Suprapubic skin (tissue), 4 donors: ENCODE data around the gene SSTR3. TPM values are rescaled to one million over a fixed set of nuclear protein-coding genes. Genes with fewer than 3 reads are reported as not detected.

Experiments used
- DNase-seq, 2 donors: peaks; one replicate each; pipeline ENCODE4 v3.0.0-alpha.2; 2019; ENCODE audit warnings: low spot score in 2 of 2
- H3K27ac ChIP-seq: fragments of 200-600 bp; sonication (generic); one replicate; pipeline ENCODE4 v1.5.1; 2019
- H3K27me3 ChIP-seq: fragments of 200-600 bp; sonication (generic); one replicate; pipeline ENCODE4 v1.5.1; 2019
- H3K36me3 ChIP-seq: fragments of 200-600 bp; sonication (generic); one replicate; pipeline ENCODE4 v1.5.1; 2019
- H3K4me1 ChIP-seq: fragments of 200-600 bp; sonication (generic); one replicate; pipeline ENCODE4 v1.5.1; 2019
- H3K4me3 ChIP-seq: fragments of 200-600 bp; sonication (generic); one replicate; pipeline ENCODE4 v1.5.1; 2019; ENCODE audit warnings: mild to moderate bottlenecking
- H3K9me3 ChIP-seq: fragments of 200-600 bp; sonication (generic); one replicate; pipeline ENCODE4 v1.5.1; 2019
- CTCF ChIP-seq, 2 donors: fragments of 200-600 bp in 1 of 2; fragments of 450-650 bp in 1 of 2; sonication (generic) in 1 of 2; IDR thresholded peaks; one replicate each; pipeline ENCODE4 v1.5.1; 2016 to 2019; ENCODE audit warnings: antibody characterized with exemption in 2 of 2, mild to moderate bottlenecking in 1 of 2, moderate library complexity in 1 of 2
- EP300 ChIP-seq: sonication (generic); formaldehyde crosslinking; IDR thresholded peaks from one replicate; pipeline ENCODE4 v1.6.1; 2017; ENCODE audit warnings: antibody characterized with exemption
- POLR2A ChIP-seq, 2 donors: fragments of 450-650 bp; IDR thresholded peaks; one replicate each; pipeline ENCODE4 v1.6.1; 2017; ENCODE audit warnings: antibody characterized with exemption in 2 of 2, mild to moderate bottlenecking in 2 of 2, moderate library complexity in 2 of 2
- POLR2AphosphoS5 ChIP-seq, 3 donors: sonication (generic); formaldehyde crosslinking; IDR thresholded peaks; one replicate each; pipeline ENCODE4 v1.6.1; 2017; ENCODE audit warnings: antibody characterized with exemption in 3 of 3
- WGBS: methylation state at CpG from one replicate; pipeline ENCODE4 v1.1.5; 2018; 5-methylcytosine and 5-hydroxymethylcytosine counted together
- total RNA-seq, 4 donors: library from RNA; depleted of rRNA; stranded (reverse); fragments of >200 nt; gene quantifications; one replicate each; pipeline ENCODE4 v1.1.0, GENCODE V29; 2016

SSTR3 gene
- total RNA-seq, 4 donors from 2014 or later: not detected

GRCh38 chr22:37229012-37229804, 16.9 kb upstream of the SSTR3 start:
- no peaks in the 10 kb centered on the region for H3K36me3 ChIP-seq
- WGBS: 49% methylated on average over 2 of the region's 7 CpGs
- TF ChIP-seq POLR2AphosphoS5 (IDR thresholded peaks at IDR 0.05) (no peak), POLR2A (IDR thresholded peaks at IDR 0.05) (no peak), EP300 (no peak), CTCF (IDR thresholded peaks at IDR 0.05) (no peak)
- H3K4me1 ChIP-seq: peaks cover 24% of the 10 kb centered on the region
- peaks cover 17% of the 10 kb centered on the region for H3K27me3 ChIP-seq
- H3K4me3 ChIP-seq: no peak overlapping the region
- H3K27ac ChIP-seq: peak overlapping the region; percentile 34
- DNase-seq: no peak
- no peaks in the 10 kb centered on the region for H3K9me3 ChIP-seq

- Histone ChIP-seq H3K27me3 (peaks cover 8% of the 10 kb centered on the region), H3K27ac (peak overlapping the region; percentile 34), H3K4me3 (no peak overlapping the region), H3K9me3 (no peaks in the 10 kb centered on the region), H3K4me1 (peaks cover 24% of the 10 kb centered on the region), H3K36me3 (no peaks in the 10 kb centered on the region)
- TF ChIP-seq POLR2AphosphoS5 (IDR thresholded peaks at IDR 0.05) (no peak), EP300 (no peak), CTCF (IDR thresholded peaks at IDR 0.05) (no peak), POLR2A (IDR thresholded peaks at IDR 0.05) (no peak)
- no peak for DNase-seq
- 47% methylated on average over 8 of the region's 20 CpGs for WGBS
Measured at GRCh38 chr22:37228106-37229011, 16.1 kb upstream of the SSTR3 start.

DNA sequence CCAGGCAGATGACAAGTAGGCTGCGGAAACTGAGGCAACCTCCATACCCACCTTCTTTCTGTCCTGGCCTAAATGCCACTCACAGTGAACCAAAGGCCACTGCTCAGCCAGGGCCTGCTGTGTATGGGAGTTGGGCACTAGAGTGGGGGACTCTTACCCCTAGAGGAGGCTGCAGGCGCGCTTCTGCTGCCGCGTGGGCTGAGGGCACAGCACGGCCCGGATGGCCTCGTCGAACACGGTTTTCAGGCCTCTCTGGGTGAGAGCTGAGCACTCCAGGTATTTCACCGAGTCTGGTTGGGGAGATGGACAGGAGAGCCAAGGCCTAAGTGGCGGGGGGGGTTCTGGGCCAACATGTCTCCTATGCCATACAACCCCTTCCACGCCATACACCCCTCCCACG, 14.2 kb upstream of the SSTR3 start:
- DNase-seq: no peak
- H3K36me3 ChIP-seq: no peaks in the 10 kb centered on the region
- no peak overlapping the region for H3K4me3 ChIP-seq
- H3K27me3 ChIP-seq: peaks cover 5% of the 10 kb centered on the region
- no peaks in the 10 kb centered on the region for H3K9me3 ChIP-seq
- 89% methylated on average over 13 of the region's 14 CpGs for WGBS
- no peak for TF ChIP-seq EP300
- peaks cover 24% of the 10 kb centered on the region for H3K4me1 ChIP-seq
- no peak overlapping the region for H3K27ac ChIP-seq

GRCh38 chr22:37226087-37226486, 13.8 kb upstream of the SSTR3 start:
- H3K36me3 ChIP-seq: no peaks in the 10 kb centered on the region
- no peaks in the 10 kb centered on the region for H3K9me3 ChIP-seq
- WGBS: 87% methylated on average over 2 of the region's 4 CpGs
- TF ChIP-seq POLR2AphosphoS5 (IDR thresholded peaks at IDR 0.05) (no peak), CTCF (IDR thresholded peaks at IDR 0.05) (no peak), POLR2A (IDR thresholded peaks at IDR 0.05) (no peak)
- peaks cover 24% of the 10 kb centered on the region for H3K4me1 ChIP-seq
- no peak for DNase-seq
- H3K27me3 ChIP-seq: peaks cover 4% of the 10 kb centered on the region
- no peak overlapping the region for H3K4me3 ChIP-seq
- no peak overlapping the region for H3K27ac ChIP-seq

DNA sequence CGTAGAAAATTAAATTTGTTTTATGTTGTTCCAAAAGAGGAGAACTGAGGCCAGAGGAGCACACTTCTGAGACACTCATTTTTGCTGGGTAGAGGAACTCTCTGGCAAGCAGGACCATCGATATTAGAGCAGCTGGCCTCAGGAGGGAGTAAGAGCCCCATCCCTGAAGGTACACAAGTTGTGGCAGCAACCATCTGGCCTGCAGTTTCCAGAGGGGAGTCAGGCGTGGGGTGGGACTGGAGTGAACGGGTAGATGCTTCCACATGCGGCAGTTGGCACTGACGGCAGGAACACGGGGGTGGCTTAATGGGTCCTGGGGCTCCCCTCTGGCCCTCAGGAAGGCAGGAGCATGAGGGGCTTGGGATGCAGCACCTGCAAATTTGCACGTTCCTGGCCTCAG, 13.2 kb upstream of the SSTR3 start:
- H3K4me3 ChIP-seq: no peak overlapping the region
- TF ChIP-seq POLR2A (IDR thresholded peaks at IDR 0.05): no peak
- TF ChIP-seq CTCF (IDR thresholded peaks at IDR 0.05): no peak
- no peak for TF ChIP-seq EP300
- TF ChIP-seq POLR2AphosphoS5 (IDR thresholded peaks at IDR 0.05): no peak
- no peaks in the 10 kb centered on the region for H3K36me3 ChIP-seq
- H3K4me1 ChIP-seq: peaks cover 24% of the 10 kb centered on the region
- no peaks in the 10 kb centered on the region for H3K27me3 ChIP-seq
- no peaks in the 10 kb centered on the region for H3K9me3 ChIP-seq
- DNase-seq: no peak
- no peak overlapping the region for H3K27ac ChIP-seq
- WGBS: 41% methylated on average over 7 of the region's 8 CpGs
